Neural cell (in vitro differentiated cells): ENCODE data around the gene CNN1. TPM values are rescaled to one million over a fixed set of nuclear protein-coding genes. Genes with fewer than 3 reads are reported as not detected.

Experiments used
- H2AFZ ChIP-seq: fragments of 200-600, 300-800 bp; sonication (generic), shearing (Covaris generic); 2 replicates; pipeline ENCODE4 v1.6.0; 2014; ENCODE audit warnings: low read depth, mild to moderate bottlenecking, antibody characterized with exemption, low read length, moderate library complexity
- H3F3A ChIP-seq: fragments of 200-600 bp; shearing (Covaris generic); 2 replicates; pipeline ENCODE4 v1.6.1; 2016; ENCODE audit warnings: mild to moderate bottlenecking, moderate library complexity, mixed read lengths, antibody characterized with exemption, low read length; ENCODE audit not compliant: insufficient read depth, poor library complexity, severe bottlenecking
- H3K27ac ChIP-seq: fragments of 200-600, 300-800 bp; sonication (generic), shearing (Covaris generic); 2 replicates; pipeline ENCODE4 v1.5.1; 2014; ENCODE audit warnings: mild to moderate bottlenecking, low read length, moderate library complexity
- H3K27me3 ChIP-seq: fragments of 300-800, 200-600 bp; sonication (generic), shearing (Covaris generic); 2 replicates; pipeline ENCODE4 v1.6.0; 2014; ENCODE audit warnings: mild to moderate bottlenecking, low read depth, low read length, moderate library complexity; ENCODE audit not compliant: insufficient read depth
- H3K36me3 ChIP-seq: fragments of 300-800, 200-600 bp; sonication (generic), shearing (Covaris generic); 2 replicates; pipeline ENCODE4 v1.5.1; 2014; ENCODE audit warnings: mild to moderate bottlenecking, antibody characterized with exemption, low read length, moderate library complexity; ENCODE audit not compliant: insufficient read depth
- H3K4me2 ChIP-seq: fragments of 300-800, 200-600 bp; sonication (generic), shearing (Covaris generic); 2 replicates; pipeline ENCODE4 v1.6.0; 2014; ENCODE audit warnings: mild to moderate bottlenecking, low read length
- H3K4me3 ChIP-seq: fragments of 300-800, 200-600 bp; sonication (generic), shearing (Covaris generic); 2 replicates; pipeline ENCODE4 v1.5.1; 2014; ENCODE audit warnings: mild to moderate bottlenecking, low read length, moderate library complexity
- H3K79me2 ChIP-seq: fragments of 200-600 bp; shearing (Covaris generic); replicated peaks from 2 replicates; pipeline ENCODE4 v1.6.0; 2014; ENCODE audit warnings: mild to moderate bottlenecking, low read length, moderate library complexity; ENCODE audit not compliant: insufficient read depth
- H3K9ac ChIP-seq: fragments of 300-800, 200-600 bp; sonication (generic), shearing (Covaris generic); 2 replicates; pipeline ENCODE4 v1.6.1; 2016; ENCODE audit warnings: mild to moderate bottlenecking, low read length, mixed read lengths
- H3K9me2 ChIP-seq: fragments of 200-600 bp; shearing (Covaris generic); 2 replicates; pipeline ENCODE4 v1.6.1; 2016; ENCODE audit warnings: mild to moderate bottlenecking, low read length, mixed read lengths; ENCODE audit not compliant: insufficient read depth
- H3K9me3 ChIP-seq: fragments of 200-600, 300-800 bp; sonication (generic), shearing (Covaris generic); 2 replicates; pipeline ENCODE4 v1.6.1; 2016; ENCODE audit warnings: mild to moderate bottlenecking, mixed run types, low read length, moderate library complexity, mixed read lengths
- H4K20me1 ChIP-seq: fragments of 200-600 bp; shearing (Covaris generic); 2 replicates; pipeline ENCODE4 v1.6.1; 2016; ENCODE audit warnings: mild to moderate bottlenecking, mixed run types; ENCODE audit not compliant: insufficient read depth
- CTCF ChIP-seq: fragments of 450-650 bp; IDR thresholded peaks from 2 replicates; pipeline ENCODE4 v1.5.1; 2014; ENCODE audit warnings: antibody characterized with exemption, mild to moderate bottlenecking, moderate library complexity; ENCODE audit not compliant: poor library complexity, severe bottlenecking
- EP300 ChIP-seq: fragments of 450-650 bp; conservative IDR thresholded peaks from 2 replicates; pipeline ENCODE4 v1.6.1; 2014; ENCODE audit warnings: antibody characterized with exemption, mild to moderate bottlenecking, moderate library complexity; ENCODE audit not compliant: poor library complexity, severe bottlenecking
- EZH2 ChIP-seq: fragments of 200-600, 300-800 bp; shearing (Covaris generic), sonication (generic); IDR thresholded peaks from 2 replicates; pipeline ENCODE4 v1.6.1; 2014; ENCODE audit warnings: antibody characterized with exemption, low read length, borderline replicate concordance, mild to moderate bottlenecking; ENCODE audit not compliant: insufficient read depth, poor library complexity, severe bottlenecking
- MXI1 ChIP-seq: fragments of 450-650 bp; conservative IDR thresholded peaks from 2 replicates; pipeline ENCODE4 v1.6.1; 2014; ENCODE audit warnings: antibody characterized with exemption, mild to moderate bottlenecking; ENCODE audit not compliant: poor library complexity, severe bottlenecking
- POLR2AphosphoS5 ChIP-seq: IDR thresholded peaks from 2 replicates; pipeline ENCODE4 v1.6.1; 2012
- RAD21 ChIP-seq: fragments of 450-650 bp; conservative IDR thresholded peaks from 2 replicates; pipeline ENCODE4 v1.6.1; 2014; ENCODE audit warnings: antibody characterized with exemption, mild to moderate bottlenecking, moderate library complexity
- REST ChIP-seq: IDR thresholded peaks from 2 replicates; pipeline ENCODE4 v1.6.1; 2012; ENCODE audit warnings: borderline replicate concordance
- SMC3 ChIP-seq: fragments of 450-650 bp; conservative IDR thresholded peaks from 2 replicates; pipeline ENCODE4 v1.6.1; 2014; ENCODE audit warnings: antibody characterized with exemption, mild to moderate bottlenecking, moderate library complexity; ENCODE audit not compliant: poor library complexity
- TAF1 ChIP-seq: IDR thresholded peaks from 2 replicates; pipeline ENCODE4 v1.6.1; 2012; ENCODE audit warnings: low read depth
- polyA plus RNA-seq: library from polyadenylated mRNA; depleted of rRNA; stranded (reverse); fragments of >200 nt; gene quantifications from 2 replicates; pipeline ENCODE4 v1.2.3, GENCODE V29; 2014

Gene CNN1
- polyA plus RNA-seq, 1 donor from 2014 or later, result not detected

- Histone ChIP-seq H2AFZ (no peak overlapping the region), H3K79me2 (peaks cover 15% of the 10 kb centered on the region), H3K36me3 (peaks cover 6% of the 10 kb centered on the region), H3K4me2 (no peak overlapping the region), H3K9me3 (no peaks in the 10 kb centered on the region), H3K9me2 (no peaks in the 10 kb centered on the region), H3K4me3 (no peak overlapping the region), H3K27ac (no peak overlapping the region), H3K9ac (no peak overlapping the region), H3F3A (no peaks in the 10 kb centered on the region), H4K20me1 (no peaks in the 10 kb centered on the region), H3K27me3 (no peaks in the 10 kb centered on the region)
- TF ChIP-seq TAF1 (no peak), MXI1 (no peak), EZH2 (no peak), RAD21 (no peak), CTCF (no peak), REST (no peak), SMC3 (no peak)
Measured at GRCh38 chr19:11594084-11594483, 55.4 kb downstream of the CNN1 start.

GRCh38 chr19:11596156-11596555 lies 57.5 kb downstream of the CNN1 start:
- peaks cover 9% of the 10 kb centered on the region for H3K36me3 ChIP-seq
- H3K9me3 ChIP-seq, result no peaks in the 10 kb centered on the region
- no peaks in the 10 kb centered on the region for H3K9me2 ChIP-seq
- H3K27me3 ChIP-seq, result no peaks in the 10 kb centered on the region
- peaks cover 35% of the 10 kb centered on the region for H3K79me2 ChIP-seq
- H3K4me3 ChIP-seq, result no peak overlapping the region
- no peak for TF ChIP-seq SMC3
- TF ChIP-seq MXI1, result no peak
- no peak for TF ChIP-seq EP300
- TF ChIP-seq EZH2, result no peak
- no peak for TF ChIP-seq TAF1
- no peak for TF ChIP-seq POLR2AphosphoS5
- TF ChIP-seq REST, result no peak
- no peak for TF ChIP-seq RAD21
- TF ChIP-seq CTCF, result no peak
- no peaks in the 10 kb centered on the region for H3F3A ChIP-seq
- H2AFZ ChIP-seq, result no peak overlapping the region
- no peaks in the 10 kb centered on the region for H4K20me1 ChIP-seq
- H3K9ac ChIP-seq, result no peak overlapping the region
- H3K4me2 ChIP-seq, result no peak overlapping the region
- H3K27ac ChIP-seq, result no peak overlapping the region
